Activated naive CD4-positive, alpha-beta T cell (primary cell): ENCODE data around the gene KRTDAP.

ENCODE experiments used
- DNase-seq, 4 experiments: peaks; one replicate each; lab custom pipeline; 2025; lab: John Stamatoyannopoulos, UW

Gene KRTDAP, protein sequence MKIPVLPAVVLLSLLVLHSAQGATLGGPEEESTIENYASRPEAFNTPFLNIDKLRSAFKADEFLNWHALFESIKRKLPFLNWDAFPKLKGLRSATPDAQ

DNA sequence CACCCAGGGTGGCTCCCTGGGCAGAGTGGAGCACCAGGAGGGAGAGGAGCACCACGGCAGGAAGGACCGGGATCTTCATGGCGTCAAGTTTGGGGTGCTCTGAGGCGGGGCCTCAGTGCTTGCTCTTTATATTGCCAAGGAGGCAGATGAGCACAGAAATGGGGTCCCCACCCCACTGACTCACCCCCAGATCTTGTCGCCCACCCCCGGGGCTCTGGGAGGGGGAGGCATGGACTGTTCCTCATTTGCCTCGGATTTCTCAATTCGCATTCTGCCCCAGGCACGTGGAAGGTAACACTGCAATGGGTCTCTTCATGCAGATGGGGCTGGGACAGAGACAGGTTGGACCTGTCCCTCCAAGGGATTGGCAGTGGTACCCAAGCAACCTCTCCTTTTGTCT is at the start of gene KRTDAP:
Gene KRTDAP (minus strand): TSS at position 101 of the 400 bp plus-strand sequence. CDS start 22 bp downstream, at position 79.
- no peak for DNase-seq

GRCh38 chr19:35539850-35540249 is 49.6 kb upstream of the KRTDAP start:
- no peak for DNase-seq

DNA sequence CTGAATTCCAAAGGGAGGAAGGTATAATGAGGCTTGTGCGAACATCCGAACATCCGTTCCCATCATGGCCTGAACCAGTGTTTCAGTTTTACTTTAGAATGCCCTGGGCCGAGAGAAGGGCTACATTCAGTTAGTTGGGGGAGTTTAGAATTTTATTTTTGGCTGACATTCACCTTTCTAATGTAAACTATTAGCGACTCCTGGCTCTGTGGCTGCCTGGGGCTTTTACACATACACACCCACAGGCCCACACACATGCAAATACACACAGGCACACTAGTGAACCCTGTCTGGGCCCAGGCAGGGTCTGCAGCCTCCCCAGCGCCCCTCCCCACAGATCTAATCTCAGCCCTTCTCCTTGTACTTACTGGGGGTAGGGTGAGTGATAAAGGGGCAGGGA is 49.0 kb upstream of the KRTDAP start:
- no peak for DNase-seq

DNA sequence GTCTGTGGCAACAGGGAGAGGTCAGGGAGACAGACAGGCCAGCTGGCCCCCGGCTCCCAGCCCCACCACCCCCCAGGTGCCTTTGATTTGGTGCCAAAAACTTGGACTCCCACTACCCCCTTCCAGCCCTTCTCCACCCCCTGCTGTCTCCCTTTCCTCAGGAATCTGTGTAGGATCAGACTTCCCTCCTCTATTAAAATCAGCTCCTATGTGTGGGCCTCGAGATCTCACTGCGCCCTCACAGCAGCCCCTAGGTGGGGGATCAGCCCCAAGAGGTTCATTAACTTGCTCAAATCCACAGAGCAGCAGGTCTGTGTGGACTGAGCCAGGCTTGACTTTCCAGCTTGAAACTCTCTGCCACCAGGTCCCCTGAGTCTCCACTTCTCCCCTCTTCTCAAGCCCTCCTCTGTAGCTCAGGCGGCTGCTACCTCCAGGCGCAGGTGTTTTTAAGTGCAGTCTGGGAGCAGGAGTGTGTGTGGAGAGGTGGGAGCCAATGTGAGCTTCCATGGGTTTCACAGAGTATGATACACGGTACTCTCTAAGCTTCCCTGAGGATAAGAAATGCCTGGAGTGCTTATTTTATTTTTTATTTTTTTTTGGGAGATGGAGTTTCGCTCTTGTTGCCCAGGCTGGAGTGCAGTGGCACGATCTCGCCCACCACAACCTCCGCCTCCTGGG is 44.7 kb upstream of the KRTDAP start:
- DNase-seq: no peak

DNA sequence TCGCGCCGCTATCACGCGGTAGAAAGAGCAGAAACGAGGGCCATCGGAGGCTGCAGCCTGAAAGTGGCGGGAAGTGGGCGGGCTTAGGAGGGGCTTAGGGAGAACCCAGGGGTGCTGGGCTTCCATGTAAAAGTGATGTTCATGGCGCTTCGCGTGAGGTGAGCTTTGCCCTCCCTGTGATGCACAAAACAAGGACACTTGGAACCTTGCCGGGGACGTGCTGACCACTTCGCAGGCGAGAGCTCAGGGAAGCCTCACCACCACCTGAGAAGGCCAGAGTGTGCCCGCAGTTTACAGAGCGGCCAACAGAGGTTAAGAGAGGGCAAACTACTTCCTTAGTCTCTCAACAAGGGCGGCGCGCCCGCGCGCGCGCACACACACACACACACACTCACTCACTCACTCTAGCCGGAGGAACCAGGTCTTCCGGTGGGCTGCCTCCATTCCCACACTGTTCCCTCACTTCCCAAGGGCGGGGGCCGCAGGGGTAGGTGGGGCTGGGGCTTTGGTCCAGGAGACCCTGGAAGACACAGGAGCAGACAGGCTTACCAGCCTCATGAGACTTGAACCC is 43.6 kb upstream of the KRTDAP start:
- DNase-seq: peak in 2 of 4 experiments; percentile 26 to 36

- no peak for DNase-seq
Measured at GRCh38 chr19:35533201-35533821, 43.0 kb upstream of the KRTDAP start, which contains the start of gene GAPDHS. GAPDHS (plus strand) TSS chr19:35533456; CDS start chr19:35533528, 72 bp downstream.

- DNase-seq: no peak
Measured at GRCh38 chr19:35531291-35531690, 41.0 kb upstream of the KRTDAP start.

GRCh38 chr19:35529241-35530218 is 39.3 kb upstream of the KRTDAP start:
- DNase-seq: no peak

DNA sequence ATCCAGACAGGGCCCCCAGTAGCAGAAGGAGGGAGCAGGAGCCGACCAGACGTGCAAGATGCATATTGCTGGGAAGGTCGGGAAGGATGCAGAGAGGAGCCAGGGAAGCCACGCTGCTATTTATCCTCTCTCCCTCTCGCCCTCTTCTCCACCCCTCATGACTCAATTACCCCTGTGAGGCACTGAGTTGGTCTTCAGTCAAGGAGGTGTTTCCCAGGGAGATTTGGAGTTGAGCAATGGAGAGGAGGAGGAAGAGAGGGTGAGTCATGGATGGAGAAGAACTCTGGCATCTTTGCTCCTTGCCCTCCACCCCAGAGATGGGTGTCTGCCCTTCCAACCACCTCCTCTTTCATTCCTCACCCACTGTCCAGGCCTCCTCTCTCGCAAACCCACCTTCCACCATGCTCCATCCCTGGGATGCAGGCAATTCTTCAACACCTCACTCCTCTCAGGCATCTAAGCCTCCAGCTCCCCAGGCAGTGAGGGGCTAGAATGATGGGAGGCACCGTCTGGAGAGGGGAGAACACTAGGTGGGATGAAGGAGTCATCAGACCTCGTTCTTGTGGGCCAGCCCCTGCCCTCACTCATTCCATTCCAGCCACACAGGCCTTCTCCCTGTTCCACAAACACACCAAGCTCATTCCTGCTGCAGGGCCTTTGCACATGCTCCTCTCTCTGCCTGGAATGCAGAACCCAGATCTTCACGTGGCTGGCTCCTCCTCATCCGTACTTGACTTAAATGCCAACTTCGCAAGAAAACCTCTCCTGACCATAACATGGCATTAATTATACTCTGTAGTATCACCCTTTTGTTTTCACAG is 38.2 kb upstream of the KRTDAP start, which contains the start of gene SBSN:
Gene SBSN (minus strand): TSS at position 94 of the 821 bp plus-strand sequence. CDS start 30 bp downstream, at position 64.
- DNase-seq: no peak

DNA sequence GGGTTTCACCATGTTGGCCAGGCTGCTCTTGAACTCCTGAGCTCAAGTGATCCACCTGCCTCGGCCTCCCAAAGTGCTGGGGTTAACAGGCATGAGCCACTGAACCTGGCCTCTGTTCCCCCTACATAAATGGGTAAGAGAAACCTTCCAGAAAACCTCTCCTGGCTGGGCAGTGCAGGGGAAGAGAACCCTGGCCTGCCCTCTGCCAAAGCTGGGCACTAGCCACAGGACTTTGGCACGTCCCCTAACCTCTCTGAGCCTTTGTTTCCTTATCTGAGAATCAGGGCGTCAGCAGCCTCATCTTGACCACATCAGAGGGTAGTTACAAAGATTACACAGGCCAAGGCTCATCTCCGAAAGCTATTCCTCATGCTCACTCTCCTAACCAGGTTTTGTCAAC is 35.6 kb upstream of the KRTDAP start:
- DNase-seq: no peak

- DNase-seq: no peak
Measured at GRCh38 chr19:35524181-35524837, 34.0 kb upstream of the KRTDAP start.

DNA sequence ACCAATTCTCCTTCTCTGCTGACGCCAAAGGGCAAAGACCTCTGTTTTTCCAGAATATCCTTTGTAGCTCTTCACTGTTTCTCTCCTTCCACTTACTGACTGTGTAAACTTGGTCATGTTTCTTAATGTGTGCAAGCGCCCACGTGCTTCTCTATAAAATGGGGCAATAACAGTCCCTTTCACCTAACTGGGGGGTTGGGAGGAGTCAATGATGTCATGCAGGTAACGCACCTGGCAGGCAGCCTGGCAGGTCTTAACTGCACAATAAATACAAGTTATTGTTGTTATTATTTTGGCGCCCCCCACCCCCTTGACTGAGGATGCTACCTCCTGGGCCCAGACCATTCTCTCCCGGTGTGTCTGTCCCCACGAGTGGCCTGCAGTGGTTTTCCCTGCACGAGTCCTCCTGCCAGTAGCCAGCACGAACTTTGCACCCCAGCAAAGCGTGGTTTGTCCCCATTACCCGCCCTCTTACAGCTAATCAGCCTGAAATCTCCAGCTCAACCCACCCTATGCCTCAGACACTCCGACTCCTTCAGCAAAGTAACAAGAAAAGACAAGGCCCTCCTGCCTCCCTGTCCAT is 32.6 kb upstream of the KRTDAP start:
- no peak for DNase-seq

DNA sequence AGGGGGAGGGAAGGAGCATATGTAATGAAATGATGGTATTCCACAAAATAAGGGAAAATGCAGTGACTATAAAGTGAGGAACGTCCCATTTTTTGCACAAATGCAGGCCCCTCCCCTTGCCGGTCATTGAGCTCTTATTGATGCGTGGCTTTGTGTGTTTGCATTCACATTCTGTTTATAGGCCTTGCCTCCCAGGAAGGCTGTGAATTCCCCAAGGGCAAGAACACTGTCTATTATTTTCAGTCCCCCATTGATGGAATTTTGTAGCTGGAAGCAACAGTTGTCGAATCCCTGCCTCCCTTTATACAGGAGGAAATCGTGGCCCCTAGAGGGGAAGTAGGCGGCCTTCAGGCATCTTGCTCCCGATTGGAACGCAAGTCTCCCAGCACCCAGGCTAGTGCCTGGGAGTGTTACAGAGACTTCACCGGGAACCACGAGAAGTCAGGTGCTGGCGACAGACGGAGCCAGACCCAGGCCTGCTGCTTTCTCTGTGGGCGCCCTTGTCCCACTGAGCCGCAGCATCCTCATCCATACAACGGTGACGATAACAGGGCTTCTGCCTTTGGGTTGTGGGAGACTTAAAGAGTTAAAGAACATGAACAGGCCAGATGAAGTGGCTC is 31.0 kb upstream of the KRTDAP start:
- no peak for DNase-seq

DNA sequence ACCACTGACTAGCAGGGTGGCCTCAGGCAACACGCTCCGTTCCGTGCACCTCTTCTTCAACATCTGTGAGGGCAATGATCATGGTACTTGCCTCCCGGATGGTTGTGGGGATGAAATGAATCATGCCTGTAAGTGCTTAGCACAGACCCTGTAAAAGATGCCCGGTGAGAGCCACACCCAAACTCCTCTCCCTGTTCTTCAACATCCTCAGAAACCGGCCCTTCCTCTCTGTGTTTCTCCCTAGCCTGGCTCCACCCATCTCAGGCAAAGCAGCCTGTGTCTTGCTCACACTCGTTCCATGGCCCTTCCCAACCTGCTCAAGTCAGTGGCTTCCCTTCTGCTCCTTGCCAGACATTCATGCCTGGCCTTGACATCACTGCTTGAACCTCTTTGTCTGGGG is 29.0 kb upstream of the KRTDAP start:
- DNase-seq: no peak

GRCh38 chr19:35518313-35518712 is 28.0 kb upstream of the KRTDAP start:
- no peak for DNase-seq

DNA sequence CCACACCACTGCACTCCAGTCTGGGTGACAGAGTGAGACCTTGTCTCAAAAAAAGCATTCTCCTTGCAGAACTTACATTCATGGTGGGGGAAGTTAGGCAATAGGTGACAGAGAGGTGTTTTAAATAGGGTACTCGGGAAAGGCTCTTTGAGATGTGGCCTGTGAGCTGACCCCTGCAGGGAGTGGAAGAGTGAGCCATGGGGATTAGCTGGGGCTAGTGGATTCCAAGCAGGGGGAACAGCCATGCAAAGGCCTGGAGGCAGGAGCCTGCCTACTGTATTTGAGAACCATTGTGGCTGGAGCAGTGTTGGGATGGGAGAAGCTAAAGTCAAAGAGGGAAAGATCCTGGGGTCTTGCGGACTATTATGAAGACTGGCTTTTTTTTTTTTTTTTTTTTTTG is 27.1 kb upstream of the KRTDAP start:
- no peak for DNase-seq

GRCh38 chr19:35516310-35516709 is 26.0 kb upstream of the KRTDAP start:
- DNase-seq: no peak

- DNase-seq: no peak
Measured at GRCh38 chr19:35514282-35514809, 24.1 kb upstream of the KRTDAP start.

- DNase-seq: no peak
Measured at GRCh38 chr19:35513628-35514281, 23.5 kb upstream of the KRTDAP start, which contains the start of gene DMKN. DMKN (minus strand) TSS chr19:35513649; CDS start chr19:35513475, 174 bp downstream.
